BE2C (cell line): Measurements from ENCODE around the gene NCLN.
A peak's percentile ranks its signal among the peaks of the same experiment; 100 is the strongest.
"Not testable (repeated sequence)": the region's sequence is repeated elsewhere in the genome, so short reads cannot be mapped to it uniquely, and the experiment has no call there.

Experiments
- DNase-seq: peaks from one replicate; pipeline ENCODE4 v3.0.0-alpha.2; 2020
- H3K27me3 ChIP-seq: fragments of 250-450 bp; sonication (Bioruptor Pico); 2 replicates; pipeline ENCODE4 v1.5.1; 2020; ENCODE audit warnings: mild to moderate bottlenecking
- H3K36me3 ChIP-seq: fragments of 250-450 bp; sonication (Bioruptor Pico); 2 replicates; pipeline ENCODE4 v1.5.1; 2020; ENCODE audit warnings: mild to moderate bottlenecking
- H3K4me1 ChIP-seq: fragments of 250-450 bp; sonication (Bioruptor Pico); 2 replicates; pipeline ENCODE4 v1.5.1; 2020
- H3K4me3 ChIP-seq: 2 replicates; pipeline ENCODE4 v1.5.1; 2011; ENCODE audit warnings: low read depth, low read length
- H3K9me3 ChIP-seq: fragments of 250-450 bp; sonication (Bioruptor Pico); 2 replicates; pipeline ENCODE4 v1.5.1; 2020
- TF ChIP-seq, protein P1 (sequence below): IDR thresholded peaks from 2 replicates; pipeline ENCODE4 v1.5.1; 2012; ENCODE audit warnings: mild to moderate bottlenecking, low read depth, low read length

Gene NCLN

DNA sequence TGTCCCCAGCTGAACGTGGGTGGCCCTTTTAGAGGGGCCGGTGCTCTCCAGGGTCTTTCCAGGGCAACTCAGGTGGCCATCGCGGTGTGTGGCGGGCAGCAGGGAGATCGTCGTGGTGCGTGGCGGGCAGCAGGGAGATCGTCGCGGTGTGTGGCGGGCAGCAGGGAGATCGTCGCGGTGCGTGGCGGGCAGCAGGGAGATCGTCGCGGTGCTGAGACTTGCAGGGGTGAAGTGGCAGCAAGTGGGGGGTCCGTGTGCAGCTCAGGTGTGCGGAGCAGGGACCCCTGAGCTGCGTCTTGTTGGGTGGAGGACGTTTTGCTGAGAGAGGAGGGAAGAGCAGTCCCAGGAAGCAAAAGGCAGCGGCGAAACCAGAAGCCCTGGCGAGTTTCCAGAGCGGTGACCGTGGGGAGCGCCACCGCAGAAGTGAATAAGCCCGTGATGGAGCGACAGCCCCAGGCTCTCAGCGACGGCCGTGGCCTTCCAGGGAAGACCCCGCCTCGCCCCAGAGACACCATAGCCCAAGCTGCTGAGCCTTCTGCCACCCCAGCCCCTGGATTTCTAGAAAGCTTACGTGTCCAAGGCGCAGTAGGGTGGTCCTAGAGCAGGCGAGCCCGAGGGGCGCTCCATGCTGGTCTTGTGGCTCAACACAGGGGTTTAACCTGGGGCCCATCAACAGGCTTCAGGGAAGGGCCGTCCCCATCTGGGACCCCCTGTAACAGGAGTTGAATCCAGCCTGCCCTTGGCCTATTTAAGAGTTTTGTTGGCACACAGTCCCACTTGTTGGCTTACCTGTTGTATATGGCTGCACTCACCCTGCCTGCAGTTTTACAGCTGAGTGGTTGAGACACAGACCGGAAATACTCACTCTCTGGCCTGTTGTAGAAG lies 5.4 kb downstream of the NCLN start:
- Histone ChIP-seq H3K4me1 (peaks cover 11% of the 10 kb centered on the region), H3K4me3 (no peak overlapping the region), H3K36me3 (peaks cover 32% of the 10 kb centered on the region), H3K9me3 (no peaks in the 10 kb centered on the region), H3K27me3 (no peaks in the 10 kb centered on the region)
- peak; percentile 72 for DNase-seq
- TF ChIP-seq, protein P1, sequence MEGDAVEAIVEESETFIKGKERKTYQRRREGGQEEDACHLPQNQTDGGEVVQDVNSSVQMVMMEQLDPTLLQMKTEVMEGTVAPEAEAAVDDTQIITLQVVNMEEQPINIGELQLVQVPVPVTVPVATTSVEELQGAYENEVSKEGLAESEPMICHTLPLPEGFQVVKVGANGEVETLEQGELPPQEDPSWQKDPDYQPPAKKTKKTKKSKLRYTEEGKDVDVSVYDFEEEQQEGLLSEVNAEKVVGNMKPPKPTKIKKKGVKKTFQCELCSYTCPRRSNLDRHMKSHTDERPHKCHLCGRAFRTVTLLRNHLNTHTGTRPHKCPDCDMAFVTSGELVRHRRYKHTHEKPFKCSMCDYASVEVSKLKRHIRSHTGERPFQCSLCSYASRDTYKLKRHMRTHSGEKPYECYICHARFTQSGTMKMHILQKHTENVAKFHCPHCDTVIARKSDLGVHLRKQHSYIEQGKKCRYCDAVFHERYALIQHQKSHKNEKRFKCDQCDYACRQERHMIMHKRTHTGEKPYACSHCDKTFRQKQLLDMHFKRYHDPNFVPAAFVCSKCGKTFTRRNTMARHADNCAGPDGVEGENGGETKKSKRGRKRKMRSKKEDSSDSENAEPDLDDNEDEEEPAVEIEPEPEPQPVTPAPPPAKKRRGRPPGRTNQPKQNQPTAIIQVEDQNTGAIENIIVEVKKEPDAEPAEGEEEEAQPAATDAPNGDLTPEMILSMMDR, result no peak

DNA sequence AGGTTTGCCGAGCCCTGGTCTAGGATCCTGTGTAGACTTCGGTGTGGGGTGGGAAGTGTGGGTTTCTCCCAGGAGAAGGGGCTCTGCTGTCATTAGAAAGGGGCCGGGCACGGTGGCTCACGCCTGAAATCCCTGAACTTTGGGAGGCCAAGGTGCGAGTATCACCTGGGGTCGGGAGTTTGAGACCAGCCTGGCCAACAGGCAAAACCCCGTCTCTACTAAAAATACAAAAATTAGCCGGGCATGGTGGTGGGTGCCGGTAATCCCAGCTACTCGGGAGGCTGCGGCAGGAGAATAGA lies 6.0 kb downstream of the NCLN start:
- not testable (repeated sequence) for H3K27me3 ChIP-seq, H3K4me3 ChIP-seq, DNase-seq, H3K9me3 ChIP-seq
- Histone ChIP-seq H3K4me1 (peaks cover 12% of the 10 kb centered on the region), H3K36me3 (peaks cover 37% of the 10 kb centered on the region)

DNA sequence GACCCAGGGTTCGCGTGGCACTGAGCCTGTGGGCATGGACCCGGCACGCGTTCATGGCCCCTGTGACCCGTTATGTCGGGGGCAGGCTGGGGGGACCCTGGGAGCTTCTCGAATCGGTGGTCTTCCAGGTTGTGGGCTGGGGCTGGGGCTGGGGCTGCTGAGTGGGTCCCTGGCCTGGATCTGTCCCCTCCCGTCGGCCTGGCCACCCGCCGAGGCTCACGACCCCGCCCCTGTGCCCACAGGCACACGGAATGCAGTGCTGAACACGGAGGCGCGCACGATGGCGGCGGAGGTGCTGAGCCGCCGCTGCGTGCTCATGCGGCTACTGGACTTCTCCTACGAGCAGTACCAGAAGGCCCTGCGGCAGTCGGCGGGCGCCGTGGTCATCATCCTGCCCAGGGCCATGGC lies 6.5 kb downstream of the NCLN start:
- Histone ChIP-seq H3K9me3 (no peaks in the 10 kb centered on the region), H3K4me3 (no peak overlapping the region), H3K36me3 (peaks cover 42% of the 10 kb centered on the region), H3K4me1 (peaks cover 9% of the 10 kb centered on the region), H3K27me3 (no peaks in the 10 kb centered on the region)
- no peak for DNase-seq
- TF ChIP-seq, protein P1, result no peak

DNA sequence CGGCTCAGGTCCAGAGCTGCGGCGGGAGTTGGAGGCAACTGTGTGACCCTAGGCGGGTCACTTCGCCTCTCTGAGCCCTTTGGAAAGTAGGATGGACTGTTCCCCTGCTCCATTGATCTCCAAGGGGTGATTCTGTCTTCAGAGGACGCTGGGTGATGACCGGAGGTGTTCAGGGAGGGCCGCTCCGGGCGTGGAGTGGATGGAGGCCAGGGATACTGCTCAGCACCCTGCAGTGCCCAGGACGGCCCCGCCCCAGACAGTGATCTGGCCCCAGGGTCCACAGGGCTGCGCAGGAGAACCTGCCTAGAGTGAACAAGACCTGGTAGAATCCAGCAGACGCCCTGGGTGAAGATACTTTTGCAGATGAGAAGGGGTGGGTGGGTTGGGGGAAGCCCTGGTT lies 7.0 kb downstream of the NCLN start:
- Histone ChIP-seq H3K4me1 (peaks cover 9% of the 10 kb centered on the region), H3K36me3 (peaks cover 43% of the 10 kb centered on the region), H3K4me3 (no peak overlapping the region), H3K9me3 (no peaks in the 10 kb centered on the region), H3K27me3 (no peaks in the 10 kb centered on the region)
- TF ChIP-seq, protein P1, result no peak
- DNase-seq, result no peak

DNA sequence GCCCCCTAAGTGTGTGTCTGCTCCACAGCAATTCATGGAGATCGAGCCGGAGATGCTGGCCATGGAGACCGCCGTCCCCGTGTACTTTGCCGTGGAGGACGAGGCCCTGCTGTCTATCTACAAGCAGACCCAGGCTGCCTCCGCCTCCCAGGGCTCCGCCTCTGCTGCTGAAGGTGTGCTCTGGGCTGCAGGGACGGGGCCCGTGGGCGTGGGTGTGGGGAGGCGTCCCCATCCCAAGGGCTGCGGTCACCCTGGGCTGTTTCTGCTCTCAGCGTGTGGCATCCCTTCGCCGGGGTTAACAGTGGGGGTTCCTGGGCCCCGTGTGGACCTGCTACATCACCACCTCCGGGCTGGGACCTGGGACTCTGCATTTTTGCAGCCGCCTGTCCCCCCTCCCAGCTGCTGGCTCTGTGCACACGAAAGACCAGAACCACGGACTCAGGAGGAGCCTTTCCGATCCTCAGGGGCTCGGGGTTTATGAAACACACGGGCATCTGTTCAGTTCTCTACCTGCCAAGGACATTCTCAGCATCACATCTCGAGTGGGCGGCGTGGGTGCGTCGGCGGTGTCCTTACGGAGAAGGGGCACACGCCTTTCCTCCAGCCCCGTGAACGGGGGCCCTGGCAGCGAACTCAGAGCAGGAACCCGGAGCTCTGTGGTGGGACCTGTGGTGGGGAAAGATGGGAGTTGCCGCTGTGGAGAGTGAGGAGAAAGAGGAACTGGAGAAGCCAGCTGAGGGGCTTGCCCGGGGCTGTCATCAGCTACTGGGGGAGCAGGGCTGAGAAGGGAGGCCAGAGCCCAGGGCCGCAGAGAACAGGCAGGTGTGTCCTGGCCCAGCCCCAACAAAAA lies 7.8 kb downstream of the NCLN start:
- Histone ChIP-seq H3K9me3 (no peaks in the 10 kb centered on the region), H3K4me3 (no peak overlapping the region), H3K36me3 (peaks cover 43% of the 10 kb centered on the region), H3K27me3 (no peaks in the 10 kb centered on the region), H3K4me1 (peaks cover 9% of the 10 kb centered on the region)
- no peak for DNase-seq
- TF ChIP-seq, protein P1, result no peak

DNA sequence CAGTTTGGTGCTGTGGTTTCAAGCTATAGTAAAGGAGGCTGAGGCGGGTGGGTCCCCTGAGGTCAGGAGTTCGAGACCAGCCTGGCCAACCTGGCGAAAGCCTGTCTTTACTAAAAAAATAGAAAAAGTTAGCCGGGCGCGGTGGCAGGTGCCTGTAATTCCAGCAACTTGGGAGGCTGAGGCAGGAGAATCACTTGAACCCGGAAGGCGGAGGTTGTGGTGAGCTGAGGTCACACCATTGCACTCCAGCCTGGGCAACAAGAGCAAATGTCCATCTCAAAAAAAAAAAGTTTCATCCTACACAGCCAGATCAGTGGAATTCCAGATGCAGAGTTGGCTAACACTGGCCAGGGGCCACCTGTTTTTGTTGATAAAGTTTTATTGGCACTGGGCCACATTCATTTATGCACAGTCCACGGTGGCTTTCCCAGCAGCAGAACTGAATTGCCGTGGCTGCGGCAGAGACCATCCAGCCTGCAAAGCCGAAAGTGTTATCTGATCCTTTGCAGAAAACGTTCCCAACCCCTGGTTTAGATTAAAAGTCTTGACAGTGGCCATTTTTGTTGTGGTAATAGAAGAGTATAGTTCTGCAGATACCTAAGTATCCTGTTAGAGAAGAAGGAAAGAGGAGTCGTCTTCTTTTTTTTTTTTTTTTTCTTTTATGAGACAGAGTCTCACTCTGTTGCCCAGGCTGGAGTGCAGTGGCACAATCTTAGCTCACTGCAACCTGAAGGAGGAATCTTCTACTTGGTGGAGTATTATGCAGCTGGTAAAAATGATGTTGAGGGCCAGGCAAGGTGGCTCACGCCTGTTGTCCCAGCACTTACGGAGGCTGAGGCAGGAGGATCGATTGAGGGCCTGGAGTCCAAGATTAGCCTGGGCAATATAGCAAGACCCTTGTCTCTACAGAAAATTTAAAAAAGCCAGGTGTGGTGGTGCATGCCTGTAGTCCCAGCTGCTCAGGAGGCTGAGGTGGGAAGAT lies 8.7 kb downstream of the NCLN start:
- DNase-seq, result peak; percentile 73
- Histone ChIP-seq H3K9me3 (no peaks in the 10 kb centered on the region), H3K36me3 (peaks cover 47% of the 10 kb centered on the region), H3K4me1 (peaks cover 9% of the 10 kb centered on the region), H3K4me3 (no peak overlapping the region), H3K27me3 (no peaks in the 10 kb centered on the region)
- TF ChIP-seq, protein P1, result no peak
